Testis (tissue), 3 donors: Measurements from ENCODE around the gene ABCC4. TPM values are rescaled to one million over a fixed set of nuclear protein-coding genes. Genes with fewer than 3 reads are reported as not detected.

Experiments used
- DNase-seq: peaks from one replicate; pipeline ENCODE4 v3.0.0-alpha.2; 2019
- H3K27ac ChIP-seq, 2 donors: fragments of 200-600 bp; sonication (generic); one replicate each; pipeline ENCODE4 v1.5.1; 2019
- H3K27me3 ChIP-seq: fragments of 200-600 bp; sonication (generic); one replicate; pipeline ENCODE4 v1.5.1; 2019
- H3K36me3 ChIP-seq: fragments of 200-600 bp; sonication (generic); one replicate; pipeline ENCODE4 v1.5.1; 2017; ENCODE audit warnings: low read depth; ENCODE audit errors: missing control alignments
- H3K4me1 ChIP-seq: fragments of 200-600 bp; sonication (generic); one replicate; pipeline ENCODE4 v1.5.1; 2019
- H3K4me3 ChIP-seq, 2 donors: fragments of 200-600 bp; sonication (generic); one replicate each; pipeline ENCODE4 v1.5.1; 2017 to 2019
- H3K9me3 ChIP-seq: fragments of 200-600 bp; sonication (generic); one replicate; pipeline ENCODE4 v1.5.1; 2017
- POLR2A ChIP-seq: fragments of 450-650 bp; IDR thresholded peaks from one replicate; pipeline ENCODE4 v1.6.1; 2017; ENCODE audit warnings: antibody characterized with exemption, mild to moderate bottlenecking, moderate library complexity
- WGBS, 2 donors: methylation state at CpG; one replicate each; pipeline ENCODE4 v1.1.5; 2018; 5-methylcytosine and 5-hydroxymethylcytosine counted together
- intact Hi-C: fragments of 100-400 bp; cut with DNase I; formaldehyde crosslinking; loops from one replicate; pipeline ENCODE4 v1.15.1; 2023; ENCODE audit warnings: low total_unique reads
- polyA plus RNA-seq: library from polyadenylated mRNA; stranded (reverse); fragments of 350-450 nt; fragmentation: Illumina TruSeq; extraction: RNeasy Lipid Tissue Mini Kit (QIAGEN cat#74804); gene quantifications from one replicate; pipeline ENCODE4 v1.2.3, GENCODE V29; 2014; ENCODE audit warnings: low read depth, low replicate concordance; ENCODE audit not compliant: insufficient read depth
- total RNA-seq, 2 donors: library from RNA; depleted of rRNA; stranded (reverse); fragments of >200 nt; gene quantifications; one replicate each; pipeline ENCODE4 v1.2.3, GENCODE V29; 2016
- TF ChIP-seq, protein P1 (sequence below), 3 experiments: fragments of 450-650 bp in 2 of 3; fragments of 200-600 bp in 1 of 3; sonication (generic) in 1 of 3; IDR thresholded peaks; one replicate each; pipeline ENCODE4 v1.5.1; 2016 to 2019; ENCODE audit warnings: antibody characterized with exemption in 3 of 3, mild to moderate bottlenecking in 2 of 3, moderate library complexity in 1 of 3

The ABCC4 gene
- total and polyA plus RNA-seq, 3 donors from 2014 or later: 11.0 to 23.5 (median 14.9) TPM

DNA sequence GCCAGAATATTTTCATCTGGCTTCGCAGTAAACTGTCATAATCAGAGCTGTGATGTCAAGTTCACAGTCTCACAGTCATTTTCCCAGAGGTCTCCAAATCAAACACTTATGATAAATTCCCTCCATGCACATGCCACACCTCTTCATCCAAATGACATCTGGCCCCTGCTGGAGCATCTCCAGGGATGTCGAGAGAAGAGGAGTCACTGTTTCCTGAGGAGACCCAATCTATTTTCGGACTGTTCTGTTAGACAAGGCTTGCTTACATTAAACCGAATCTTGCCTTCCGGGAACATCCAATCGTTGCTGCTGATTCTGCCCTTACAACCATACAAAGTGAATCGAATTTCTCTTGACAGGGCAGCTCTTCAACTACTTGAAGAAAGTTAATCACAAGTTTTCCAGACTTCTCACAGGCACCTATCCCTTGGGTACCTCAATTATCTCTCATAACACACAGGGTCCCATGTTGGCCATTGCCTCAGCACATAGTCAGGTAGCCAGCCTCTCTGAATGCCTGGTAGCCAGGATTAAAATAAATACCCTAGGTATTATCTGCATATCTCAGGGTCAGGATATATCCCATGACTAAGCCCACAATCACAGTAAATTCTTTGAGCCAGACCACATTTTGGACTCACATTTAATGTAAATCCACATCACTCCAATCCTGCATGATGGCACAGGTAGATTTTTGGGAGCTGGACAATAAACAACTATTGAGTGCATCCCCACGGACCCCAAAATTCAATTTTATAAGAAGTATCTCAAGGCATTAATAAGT lies 182.5 kb downstream of the ABCC4 start:
- Histone ChIP-seq H3K36me3 (no peaks in the 10 kb centered on the region), H3K4me1 (no peaks in the 10 kb centered on the region), H3K4me3 (no peak overlapping the region), H3K9me3 (no peaks in the 10 kb centered on the region), H3K27ac (no peak overlapping the region), H3K27me3 (no peaks in the 10 kb centered on the region)
- no peak for DNase-seq
- intact Hi-C loops: no loop called here
- no peak for TF ChIP-seq POLR2A
- TF ChIP-seq, protein P1, sequence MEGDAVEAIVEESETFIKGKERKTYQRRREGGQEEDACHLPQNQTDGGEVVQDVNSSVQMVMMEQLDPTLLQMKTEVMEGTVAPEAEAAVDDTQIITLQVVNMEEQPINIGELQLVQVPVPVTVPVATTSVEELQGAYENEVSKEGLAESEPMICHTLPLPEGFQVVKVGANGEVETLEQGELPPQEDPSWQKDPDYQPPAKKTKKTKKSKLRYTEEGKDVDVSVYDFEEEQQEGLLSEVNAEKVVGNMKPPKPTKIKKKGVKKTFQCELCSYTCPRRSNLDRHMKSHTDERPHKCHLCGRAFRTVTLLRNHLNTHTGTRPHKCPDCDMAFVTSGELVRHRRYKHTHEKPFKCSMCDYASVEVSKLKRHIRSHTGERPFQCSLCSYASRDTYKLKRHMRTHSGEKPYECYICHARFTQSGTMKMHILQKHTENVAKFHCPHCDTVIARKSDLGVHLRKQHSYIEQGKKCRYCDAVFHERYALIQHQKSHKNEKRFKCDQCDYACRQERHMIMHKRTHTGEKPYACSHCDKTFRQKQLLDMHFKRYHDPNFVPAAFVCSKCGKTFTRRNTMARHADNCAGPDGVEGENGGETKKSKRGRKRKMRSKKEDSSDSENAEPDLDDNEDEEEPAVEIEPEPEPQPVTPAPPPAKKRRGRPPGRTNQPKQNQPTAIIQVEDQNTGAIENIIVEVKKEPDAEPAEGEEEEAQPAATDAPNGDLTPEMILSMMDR (IDR thresholded peaks at IDR 0.05): no peak
- 93 to 94% methylated on average over 8 of the region's 8 CpGs for WGBS, 2 donors

DNA sequence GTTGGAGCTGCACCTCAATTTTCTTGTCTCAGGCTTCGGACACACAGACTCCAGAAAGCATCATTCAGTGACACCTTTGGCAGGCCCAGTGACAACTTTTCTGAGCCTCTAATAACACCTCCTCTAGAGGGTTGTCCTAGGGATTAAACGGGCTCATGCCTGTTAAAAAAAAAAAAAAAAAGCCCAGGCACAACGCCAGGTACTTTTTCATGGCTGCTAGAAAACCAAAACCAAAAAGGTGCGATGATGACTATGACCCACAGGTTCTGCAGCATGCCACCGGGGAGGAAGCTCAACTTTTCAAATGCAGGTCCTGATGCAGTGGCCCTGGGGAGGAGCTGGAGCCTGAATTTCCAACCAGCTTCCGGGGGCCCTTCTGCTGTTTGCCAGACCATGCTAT lies 184.2 kb downstream of the ABCC4 start:
- TF ChIP-seq POLR2A: no peak
- TF ChIP-seq, protein P1 (IDR thresholded peaks at IDR 0.05): no peak
- H3K4me3 ChIP-seq: no peak overlapping the region
- no peaks in the 10 kb centered on the region for H3K4me1 ChIP-seq
- DNase-seq: no peak
- H3K36me3 ChIP-seq: no peaks in the 10 kb centered on the region
- 77 to 78% methylated on average over 6 of the region's 6 CpGs for WGBS, 2 donors
- intact Hi-C loops: no loop called here
- H3K9me3 ChIP-seq: no peaks in the 10 kb centered on the region
- no peak overlapping the region for H3K27ac ChIP-seq
- H3K27me3 ChIP-seq: no peaks in the 10 kb centered on the region

DNA sequence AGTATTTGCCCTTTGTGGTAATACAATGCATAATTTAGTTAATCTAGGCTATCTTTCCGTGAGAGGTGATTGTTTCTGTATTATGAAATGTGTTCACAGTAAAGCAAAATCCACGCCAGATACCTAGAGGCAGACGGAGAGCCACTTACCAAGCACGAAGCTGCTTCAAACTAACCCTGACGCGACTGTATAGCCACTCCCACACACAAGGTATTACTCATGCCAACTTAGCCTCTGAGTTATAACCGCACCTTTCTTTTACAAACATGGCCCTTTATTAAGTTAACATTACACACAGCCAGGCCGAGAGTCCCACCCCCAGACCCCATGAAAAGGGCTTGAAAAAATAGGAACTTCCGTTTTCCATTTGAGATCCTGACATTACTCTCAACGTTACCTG lies 185.7 kb downstream of the ABCC4 start:
- DNase-seq: no peak
- Histone ChIP-seq H3K4me1 (no peaks in the 10 kb centered on the region), H3K27ac (no peak overlapping the region), H3K27me3 (no peaks in the 10 kb centered on the region), H3K4me3 (no peak overlapping the region), H3K9me3 (no peaks in the 10 kb centered on the region), H3K36me3 (no peaks in the 10 kb centered on the region)
- 80 to 86% methylated on average over 10 of the region's 10 CpGs for WGBS, 2 donors
- intact Hi-C loops: no loop called here
- no peak for TF ChIP-seq POLR2A
- TF ChIP-seq, protein P1 (IDR thresholded peaks at IDR 0.05): no peak

DNA sequence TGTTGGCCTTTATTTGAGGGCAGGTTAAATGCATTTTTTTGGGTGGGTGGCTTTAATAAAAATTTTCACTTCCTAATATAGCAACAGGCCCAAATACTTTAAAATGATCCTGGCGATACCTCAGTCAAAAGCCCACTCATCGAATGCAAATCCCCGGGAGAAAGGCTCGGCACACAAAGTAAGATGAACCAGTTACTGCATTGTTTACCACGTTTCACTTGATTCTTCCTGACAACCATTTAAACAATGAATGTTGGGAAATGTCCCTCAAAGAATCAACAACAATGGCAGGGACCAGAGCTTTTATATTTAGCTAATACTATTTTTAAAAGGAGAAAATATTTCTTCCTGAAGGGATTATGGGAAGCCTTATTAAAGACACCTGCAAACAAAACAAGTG lies 187.7 kb downstream of the ABCC4 start:
- intact Hi-C loops: no loop called here
- Histone ChIP-seq H3K4me3 (no peak overlapping the region), H3K27me3 (no peaks in the 10 kb centered on the region), H3K9me3 (no peaks in the 10 kb centered on the region), H3K4me1 (no peaks in the 10 kb centered on the region), H3K27ac (no peak overlapping the region), H3K36me3 (no peaks in the 10 kb centered on the region)
- TF ChIP-seq POLR2A: no peak
- TF ChIP-seq, protein P1 (IDR thresholded peaks at IDR 0.05): no peak
- DNase-seq: no peak
- 82 to 90% methylated on average over 5 of the region's 5 CpGs for WGBS, 2 donors

DNA sequence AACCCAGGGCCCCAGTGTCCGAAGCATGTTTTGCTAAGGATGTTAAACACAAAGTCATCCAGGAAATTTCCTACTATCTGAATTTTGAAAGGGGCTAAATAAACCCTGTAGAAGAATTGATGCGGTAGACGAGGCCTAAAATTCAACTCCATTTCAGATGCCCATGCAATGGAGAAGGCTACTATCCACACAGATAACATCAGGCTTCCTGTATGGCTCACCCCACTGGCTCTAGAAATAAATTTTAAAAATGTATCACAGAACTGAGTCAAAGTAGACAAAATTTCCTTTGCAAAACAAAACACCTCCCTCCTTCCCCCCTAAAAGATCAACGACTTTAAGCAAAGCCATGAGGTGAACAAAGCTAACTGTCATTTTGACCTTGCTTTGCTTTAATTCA lies 188.4 kb downstream of the ABCC4 start:
- Histone ChIP-seq H3K4me3 (no peak overlapping the region), H3K27me3 (no peaks in the 10 kb centered on the region), H3K27ac (no peak overlapping the region), H3K4me1 (no peaks in the 10 kb centered on the region), H3K9me3 (no peaks in the 10 kb centered on the region), H3K36me3 (no peaks in the 10 kb centered on the region)
- DNase-seq: no peak
- no peak for TF ChIP-seq POLR2A
- TF ChIP-seq, protein P1 (IDR thresholded peaks at IDR 0.05): no peak
- 86 to 90% methylated on average over 4 of the region's 4 CpGs for WGBS, 2 donors
- intact Hi-C loops: no loop called here
